NCI-H2107 (cell line): ENCODE data around the gene VIM.
"Not testable (repeated sequence)": the region's sequence is repeated elsewhere in the genome, so short reads cannot be mapped to it uniquely, and the experiment has no call there.

ENCODE experiments used
- DNase-seq: peaks from one replicate; lab custom pipeline; 2025; lab: John Stamatoyannopoulos, UW

The VIM gene

DNA sequence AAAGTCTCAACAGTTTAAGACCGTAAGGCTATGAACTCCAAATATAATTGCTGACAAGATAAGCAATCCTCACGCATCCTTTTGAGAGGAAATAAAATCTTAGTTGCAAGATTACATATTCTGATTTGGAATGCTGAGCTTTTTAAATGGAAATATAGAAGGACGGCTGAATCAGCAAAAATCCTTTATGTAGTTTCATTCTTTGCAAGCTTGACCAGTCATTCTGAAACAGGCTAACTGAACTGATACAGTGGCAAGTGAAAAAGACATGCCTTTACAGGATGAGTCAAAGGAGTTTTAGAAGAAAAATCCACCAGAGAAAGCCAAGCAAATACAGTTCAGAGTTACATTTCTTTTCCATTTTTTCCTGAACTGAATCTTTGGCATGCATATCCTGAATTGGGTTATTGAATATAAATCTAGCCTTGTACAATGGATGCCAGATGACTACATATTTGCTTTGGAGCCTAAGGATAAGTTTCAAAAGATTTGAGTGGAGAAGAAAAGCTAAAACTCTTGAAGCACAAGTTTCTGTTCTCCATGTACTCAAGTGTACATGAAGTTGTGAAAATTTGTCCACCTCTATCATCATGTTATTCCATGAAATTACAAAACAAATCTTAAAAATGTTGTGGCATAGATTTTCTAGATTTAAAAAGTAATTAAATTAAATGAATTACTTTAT lies 4.4 kb downstream of the VIM start:
- DNase-seq = no peak

DNA sequence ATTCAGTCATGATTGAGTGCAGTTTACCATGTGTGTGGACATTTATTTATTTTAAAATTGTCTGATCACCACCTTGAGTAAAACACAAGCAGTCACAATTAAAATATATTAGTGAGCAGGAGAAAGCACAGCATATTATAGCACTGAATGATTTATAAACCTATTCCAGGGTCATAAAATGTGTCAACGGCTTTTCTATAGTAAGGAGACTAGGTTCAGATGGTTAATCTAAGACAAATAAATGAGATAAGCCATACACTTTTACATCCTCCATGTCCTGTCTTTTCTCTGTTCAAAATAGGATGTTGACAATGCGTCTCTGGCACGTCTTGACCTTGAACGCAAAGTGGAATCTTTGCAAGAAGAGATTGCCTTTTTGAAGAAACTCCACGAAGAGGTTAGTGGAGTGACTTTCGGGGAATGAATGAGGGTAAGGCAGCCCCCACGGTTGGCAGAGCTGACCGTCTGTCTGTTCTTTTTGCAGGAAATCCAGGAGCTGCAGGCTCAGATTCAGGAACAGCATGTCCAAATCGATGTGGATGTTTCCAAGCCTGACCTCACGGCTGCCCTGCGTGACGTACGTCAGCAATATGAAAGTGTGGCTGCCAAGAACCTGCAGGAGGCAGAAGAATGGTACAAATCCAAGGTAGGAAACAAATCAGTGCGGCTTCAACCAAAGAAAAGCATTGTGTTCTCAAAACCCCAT lies 5.4 kb downstream of the VIM start:
- no peak for DNase-seq

DNA sequence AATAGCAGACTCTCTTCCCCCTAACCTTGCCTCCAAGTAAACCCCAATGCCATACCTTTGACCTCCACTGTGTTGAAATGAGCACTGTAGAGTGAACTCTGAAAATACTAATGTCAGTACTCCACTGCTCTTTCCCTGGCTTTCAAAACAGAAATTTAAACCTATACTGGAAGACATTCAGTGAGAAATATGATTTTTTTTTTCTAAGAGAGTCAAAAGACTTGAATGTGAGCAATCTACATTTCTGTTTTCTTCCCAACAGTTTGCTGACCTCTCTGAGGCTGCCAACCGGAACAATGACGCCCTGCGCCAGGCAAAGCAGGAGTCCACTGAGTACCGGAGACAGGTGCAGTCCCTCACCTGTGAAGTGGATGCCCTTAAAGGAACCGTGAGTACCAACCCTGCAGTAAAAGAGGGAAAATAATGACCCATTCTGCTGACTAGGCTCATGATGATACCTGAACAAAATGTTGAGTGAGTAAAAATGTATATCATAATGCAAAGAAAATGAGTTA lies 6.4 kb downstream of the VIM start:
- no peak for DNase-seq

DNA sequence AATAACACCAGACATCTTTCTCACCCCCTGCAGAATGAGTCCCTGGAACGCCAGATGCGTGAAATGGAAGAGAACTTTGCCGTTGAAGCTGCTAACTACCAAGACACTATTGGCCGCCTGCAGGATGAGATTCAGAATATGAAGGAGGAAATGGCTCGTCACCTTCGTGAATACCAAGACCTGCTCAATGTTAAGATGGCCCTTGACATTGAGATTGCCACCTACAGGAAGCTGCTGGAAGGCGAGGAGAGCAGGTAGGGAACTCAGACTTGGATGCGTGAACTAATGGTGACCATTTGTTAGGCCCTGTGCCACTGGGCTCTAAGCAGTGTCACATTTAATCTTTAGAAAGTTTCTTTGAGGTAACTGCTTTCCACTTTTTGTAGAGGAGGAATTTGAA lies 7.1 kb downstream of the VIM start:
- DNase-seq = no peak

DNA sequence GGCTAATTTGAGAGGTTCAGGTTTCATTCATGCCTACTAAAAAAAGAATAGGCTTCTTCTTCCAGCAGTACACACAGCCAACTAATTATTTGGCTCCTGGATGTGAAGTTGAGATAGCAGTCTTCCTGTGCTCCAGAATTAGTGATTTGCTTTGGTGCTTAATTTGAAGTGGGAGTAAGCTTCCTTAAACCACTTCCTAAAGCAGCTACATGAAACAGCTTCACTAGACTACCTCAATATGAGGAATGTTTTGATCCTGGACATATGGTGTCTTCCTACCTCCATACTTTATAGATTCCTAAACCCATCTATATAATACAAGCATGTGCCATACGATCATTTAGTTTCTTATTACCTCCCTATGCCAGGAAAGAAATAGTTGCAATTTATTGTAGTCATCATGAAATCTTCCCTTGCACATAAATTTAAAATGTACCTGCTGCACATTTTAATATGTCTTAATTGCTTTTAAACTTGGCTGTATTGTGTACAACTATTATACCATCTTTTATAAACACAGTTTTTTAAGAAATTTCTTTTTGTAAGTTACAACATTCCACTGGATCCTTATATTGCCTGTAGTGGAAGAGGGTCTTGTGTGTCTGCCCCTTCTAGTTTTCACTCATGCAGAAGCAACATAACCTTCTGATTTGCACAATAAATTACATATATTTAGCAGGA lies 8.6 kb downstream of the VIM start:
- no peak for DNase-seq

DNA sequence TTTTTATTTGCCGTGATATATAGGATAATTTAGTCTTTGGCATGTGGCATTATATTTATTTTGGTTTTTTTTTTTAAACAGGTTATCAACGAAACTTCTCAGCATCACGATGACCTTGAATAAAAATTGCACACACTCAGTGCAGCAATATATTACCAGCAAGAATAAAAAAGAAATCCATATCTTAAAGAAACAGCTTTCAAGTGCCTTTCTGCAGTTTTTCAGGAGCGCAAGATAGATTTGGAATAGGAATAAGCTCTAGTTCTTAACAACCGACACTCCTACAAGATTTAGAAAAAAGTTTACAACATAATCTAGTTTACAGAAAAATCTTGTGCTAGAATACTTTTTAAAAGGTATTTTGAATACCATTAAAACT lies 9.1 kb downstream of the VIM start:
- no peak for DNase-seq

DNA sequence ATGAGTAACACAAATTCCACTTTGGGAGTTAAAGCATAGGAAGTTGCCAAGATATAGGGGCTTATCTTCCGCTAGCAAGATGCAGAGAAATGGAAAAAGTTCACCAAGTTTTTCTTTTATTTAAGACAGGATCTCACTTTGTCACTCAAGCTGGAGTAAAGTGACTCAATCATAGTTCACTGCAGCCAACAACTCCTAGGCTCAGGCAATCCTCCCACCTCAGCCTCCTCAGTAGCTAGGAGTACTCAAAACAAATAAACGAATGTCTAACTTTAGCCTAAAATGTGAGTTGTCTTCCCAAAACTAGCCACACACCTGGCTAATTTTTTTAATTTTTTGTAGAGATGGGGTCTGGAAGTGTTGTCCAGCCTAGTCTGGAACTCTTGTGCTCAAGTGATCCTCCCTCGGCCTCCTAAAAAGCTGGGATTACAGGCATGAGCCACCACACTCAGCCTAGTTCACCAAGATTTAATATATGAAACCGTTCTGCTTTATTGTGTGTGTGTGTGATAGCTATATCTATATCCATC lies 9.9 kb downstream of the VIM start:
- DNase-seq = no peak

DNA sequence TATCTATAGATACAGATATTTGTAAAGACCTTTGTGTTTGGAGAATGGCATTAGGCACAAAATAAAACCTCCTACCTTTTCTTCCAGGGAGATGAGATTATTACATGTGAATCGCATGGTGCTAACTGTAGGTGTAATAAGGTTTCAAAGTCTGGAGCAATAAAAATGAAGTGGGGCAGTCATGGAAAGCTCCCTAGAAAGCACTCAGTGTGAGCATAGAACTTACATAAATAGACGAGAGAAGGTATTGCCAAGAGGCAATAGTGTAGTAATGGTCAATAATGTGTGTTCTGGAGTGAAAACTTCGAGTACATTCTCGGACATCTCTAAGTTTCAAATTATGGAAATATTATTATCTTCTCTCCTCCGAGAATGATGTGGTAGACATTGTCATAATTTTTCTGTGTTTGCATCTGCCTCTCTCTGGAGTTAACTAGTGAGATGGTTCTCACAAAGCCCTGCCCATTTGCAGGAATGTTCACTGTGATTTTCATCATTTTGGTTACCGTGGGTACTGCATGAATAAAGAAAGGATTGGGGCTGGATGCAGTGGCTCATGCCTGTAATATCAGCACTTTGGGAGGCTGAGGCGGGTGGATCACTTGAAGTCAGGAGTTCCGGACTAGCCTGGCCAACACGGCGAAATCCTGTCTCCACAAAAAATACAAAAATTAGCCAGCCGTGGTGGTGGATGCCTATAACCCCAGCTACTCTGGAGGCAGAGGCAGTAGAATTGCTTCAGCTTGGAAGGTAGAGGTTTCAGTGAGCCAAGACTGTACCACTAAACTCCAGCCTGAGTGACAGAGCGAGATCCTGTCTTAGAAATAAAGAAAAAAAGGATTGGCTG lies 10.6 kb downstream of the VIM start:
- DNase-seq = no peak

DNA sequence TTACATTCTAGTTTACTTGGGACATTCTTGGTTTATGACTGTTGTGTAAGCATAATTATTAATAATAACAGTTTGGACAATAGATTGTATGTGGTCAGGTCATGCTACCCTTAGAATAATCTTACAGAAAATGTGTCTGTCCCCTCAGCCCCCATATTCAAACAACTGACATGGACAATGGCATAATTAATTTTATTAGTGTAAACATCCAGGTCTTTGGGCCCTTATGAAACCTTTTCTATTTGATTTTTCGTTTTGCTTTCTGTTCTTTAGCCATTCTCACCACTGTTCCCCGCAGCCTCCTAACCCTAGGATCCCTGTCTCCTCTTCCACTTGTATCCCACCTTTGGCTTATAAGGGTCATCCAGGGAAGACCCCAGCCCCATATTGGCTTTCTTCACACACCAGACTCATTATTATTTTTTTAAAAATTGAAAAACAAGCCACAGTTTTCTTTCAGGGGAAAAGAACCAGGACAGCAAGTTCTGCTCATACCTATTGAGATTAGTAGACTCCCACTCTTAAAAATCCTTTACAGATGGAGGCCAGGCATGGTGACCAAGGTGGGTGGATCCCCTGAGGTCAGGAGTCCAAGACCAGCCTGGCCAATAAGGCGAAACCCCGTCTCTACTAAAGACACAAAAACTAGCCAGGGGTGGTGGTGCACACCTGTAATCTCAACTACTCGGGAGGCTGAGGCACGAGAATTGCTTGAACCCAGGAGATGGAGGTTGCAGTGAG lies 11.5 kb downstream of the VIM start:
- DNase-seq = no peak

DNA sequence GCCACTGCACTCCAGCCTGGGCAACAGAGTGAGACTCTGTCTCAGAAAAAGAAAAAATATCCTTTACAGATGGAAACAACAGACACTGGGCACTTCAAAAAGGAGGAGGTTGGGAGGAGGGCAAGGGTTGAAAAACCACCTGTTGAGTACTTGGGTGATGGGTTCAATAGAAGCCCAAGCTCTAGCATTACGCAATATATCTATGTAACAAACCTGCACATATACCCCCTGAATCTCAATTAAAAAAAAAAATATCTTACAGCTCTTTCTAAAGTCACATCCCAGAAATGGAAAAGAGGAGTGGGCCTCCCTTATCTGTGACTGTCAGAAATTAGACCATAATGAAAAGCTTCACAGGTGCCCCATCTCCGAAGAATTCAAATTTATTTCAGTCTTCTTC lies 12.1 kb downstream of the VIM start:
- DNase-seq = no peak

DNA sequence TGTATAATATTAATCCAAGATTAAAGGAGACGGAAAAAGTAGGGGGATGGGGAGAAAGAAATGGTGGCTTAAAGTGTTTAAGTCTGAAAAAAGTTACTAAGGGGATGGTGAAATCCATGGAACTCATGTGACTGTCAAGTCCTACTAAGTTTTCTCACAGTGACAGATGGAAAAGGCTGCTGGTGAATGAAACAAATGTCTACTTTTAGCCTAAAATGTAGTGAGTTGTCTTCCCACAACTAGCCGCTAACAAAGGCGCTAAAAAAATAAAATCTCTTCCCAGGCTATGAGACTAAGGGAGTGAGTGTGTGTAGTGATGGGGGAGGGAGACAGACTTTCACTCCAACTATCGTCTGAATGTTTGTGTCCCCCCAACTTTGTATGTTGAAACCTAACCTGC lies 12.6 kb downstream of the VIM start:
- DNase-seq = no peak

- DNase-seq = no peak
These were observed 13.7 kb downstream of the VIM start for GRCh38 chr10:17241611-17242333.

GRCh38 chr10:17244700-17245365 lies 16.8 kb downstream of the VIM start:
- no peak for DNase-seq

DNA sequence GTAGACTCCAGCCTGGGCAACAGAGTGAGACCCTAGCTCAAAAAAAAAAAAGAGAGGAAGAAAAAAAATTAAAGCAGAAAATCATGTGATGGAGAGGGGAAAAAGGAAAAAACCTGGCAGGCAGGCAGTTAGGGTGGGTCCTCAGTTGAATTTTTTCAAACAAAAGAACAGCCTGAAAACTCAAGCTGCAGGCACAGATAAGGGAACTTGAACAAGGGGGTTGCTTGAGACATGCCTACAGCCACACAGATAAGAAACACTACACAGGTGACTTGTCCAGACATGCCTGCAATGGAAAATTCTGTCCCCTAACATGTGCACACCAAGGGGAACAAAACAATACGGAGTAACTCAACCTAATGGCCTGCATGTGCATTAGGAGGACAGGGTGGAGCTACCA lies 19.2 kb downstream of the VIM start:
- DNase-seq = no peak

GRCh38 chr10:17248964-17249363 lies 20.9 kb downstream of the VIM start:
- DNase-seq = no peak

DNA sequence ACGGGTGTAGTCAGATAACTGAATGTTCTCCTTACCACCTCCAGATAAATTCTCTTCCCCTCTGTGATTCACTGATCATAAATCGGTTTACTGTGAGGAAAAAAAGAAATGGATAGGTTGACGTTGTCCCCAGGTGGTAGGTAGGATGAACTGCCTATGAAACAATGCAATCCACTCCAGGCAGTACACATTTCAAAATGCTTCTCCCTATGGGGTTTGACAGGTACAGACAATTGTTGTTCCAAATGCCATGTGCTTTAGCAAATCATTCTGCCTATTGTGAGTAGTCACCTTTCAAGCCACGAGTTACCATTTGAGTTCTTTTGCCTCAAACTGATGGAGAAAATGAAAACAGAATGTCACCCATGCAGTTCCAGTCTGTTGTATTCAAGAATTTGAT lies 21.8 kb downstream of the VIM start:
- DNase-seq = no peak

GRCh38 chr10:17250736-17251135 lies 22.7 kb downstream of the VIM start:
- DNase-seq = no peak

- DNase-seq = not testable (repeated sequence)
These were observed 26.6 kb downstream of the VIM start for GRCh38 chr10:17254543-17255050.

GRCh38 chr10:17255512-17255911 lies 27.5 kb downstream of the VIM start:
- no peak for DNase-seq

DNA sequence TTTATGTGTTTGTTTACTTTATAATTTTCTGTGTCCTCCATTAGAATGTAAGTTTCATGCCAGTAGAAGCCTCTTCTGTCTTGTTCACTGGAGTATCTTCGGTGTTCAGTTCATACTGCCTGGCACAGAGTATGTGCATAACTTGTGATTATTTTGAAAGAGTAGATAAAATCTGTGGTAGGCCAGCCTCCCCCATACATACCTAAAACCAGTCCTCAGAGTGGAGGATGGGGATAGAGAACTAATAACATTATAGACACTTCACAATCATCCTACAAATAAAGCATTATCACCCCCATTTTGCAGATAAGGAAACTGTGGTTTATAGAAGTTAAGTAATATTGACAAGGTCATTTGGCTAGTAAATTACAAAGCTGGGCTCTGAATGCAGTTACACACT lies 28.0 kb downstream of the VIM start:
- DNase-seq = no peak
